GM21619 (cell line): ENCODE measurements around the gene ENGASE.

Source experiments
- ATAC-seq: cut with Tn5 transposase; IDR thresholded peaks from one replicate; pipeline ENCODE4 v1.9.1; 2021; ENCODE audit not compliant: unreplicated experiment

The ENGASE gene

GRCh38 chr17:79111097-79111496 is 36.5 kb downstream of the ENGASE start:
- ATAC-seq, result no peak

GRCh38 chr17:79112471-79112870 is 37.8 kb downstream of the ENGASE start:
- ATAC-seq, result no peak

GRCh38 chr17:79113699-79114457 is 39.3 kb downstream of the ENGASE start:
- ATAC-seq, result no peak

GRCh38 chr17:79114458-79115301 is 40.1 kb downstream of the ENGASE start:
- ATAC-seq, result no peak

- ATAC-seq, result no peak
Measured at GRCh38 chr17:79115487-79115886, 40.9 kb downstream of the ENGASE start.

- ATAC-seq, result no peak
Measured at GRCh38 chr17:79116575-79117368, 42.1 kb downstream of the ENGASE start.

- no peak for ATAC-seq
Measured at GRCh38 chr17:79117905-79118487, 43.4 kb downstream of the ENGASE start.

GRCh38 chr17:79118924-79119323 is 44.3 kb downstream of the ENGASE start:
- ATAC-seq, result no peak

GRCh38 chr17:79120259-79120658 is 45.6 kb downstream of the ENGASE start:
- ATAC-seq, result no peak

- ATAC-seq, result no peak
Measured at GRCh38 chr17:79123988-79124387, 49.4 kb downstream of the ENGASE start.

- ATAC-seq, result no peak
Measured at GRCh38 chr17:79124513-79125209, 50.0 kb downstream of the ENGASE start.

- no peak for ATAC-seq
Measured at GRCh38 chr17:79125503-79125902, 50.9 kb downstream of the ENGASE start.

- ATAC-seq, result no peak
Measured at GRCh38 chr17:79126139-79126538, 51.5 kb downstream of the ENGASE start.

- ATAC-seq, result no peak
Measured at GRCh38 chr17:79127534-79128135, 53.0 kb downstream of the ENGASE start.

GRCh38 chr17:79129523-79129922 is 54.9 kb downstream of the ENGASE start:
- ATAC-seq, result no peak

- no peak for ATAC-seq
Measured at GRCh38 chr17:79130536-79131273, 56.1 kb downstream of the ENGASE start.

- ATAC-seq, result no peak
Measured at GRCh38 chr17:79131274-79131635, 56.6 kb downstream of the ENGASE start.

GRCh38 chr17:79131701-79132100 is 57.1 kb downstream of the ENGASE start:
- no peak for ATAC-seq

- no peak for ATAC-seq
Measured at GRCh38 chr17:79132271-79133064, 57.8 kb downstream of the ENGASE start.
